Esophagus squamous epithelium (tissue), 4 donors: Measurements from ENCODE around the gene GALNT11.
"Not testable (repeated sequence)": the region's sequence is repeated elsewhere in the genome, so short reads cannot be mapped to it uniquely, and the experiment has no call there.

Experiments used
- POLR2A ChIP-seq, 4 donors: fragments of 450-650 bp; IDR thresholded peaks; one replicate each; pipeline ENCODE4 v1.6.1; 2017; ENCODE audit warnings: antibody characterized with exemption in 4 of 4, mild to moderate bottlenecking in 4 of 4, moderate library complexity in 3 of 4
- TF ChIP-seq, protein P1 (sequence below), 6 experiments: fragments of 450-650 bp in 4 of 6; fragments of 200-600 bp in 2 of 6; sonication (generic) in 2 of 6; IDR thresholded peaks; one replicate each; pipeline ENCODE4 v1.5.1; 2016 to 2019; ENCODE audit warnings: antibody characterized with exemption in 6 of 6, mild to moderate bottlenecking in 4 of 6, moderate library complexity in 4 of 6

DNA sequence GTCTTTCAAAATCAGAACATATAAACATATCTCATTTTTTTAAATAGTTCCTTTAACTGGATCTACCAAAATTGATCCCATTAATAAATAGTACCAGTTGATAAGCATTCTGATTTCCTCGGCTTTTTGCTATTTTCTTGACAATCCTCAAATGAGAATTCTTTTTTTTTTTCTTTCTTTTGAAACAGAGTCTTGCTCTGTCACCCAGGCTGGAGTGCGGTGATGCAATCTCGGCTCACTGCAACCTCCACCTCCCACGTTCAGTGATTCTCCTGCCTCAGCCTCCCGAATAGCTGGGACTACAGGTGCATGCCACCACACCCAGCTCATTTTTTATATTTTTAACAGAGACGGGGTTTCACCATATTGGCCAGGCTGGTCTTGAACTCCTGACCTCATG is 7.8 kb upstream of the GALNT11 start:
- TF ChIP-seq, protein P1, sequence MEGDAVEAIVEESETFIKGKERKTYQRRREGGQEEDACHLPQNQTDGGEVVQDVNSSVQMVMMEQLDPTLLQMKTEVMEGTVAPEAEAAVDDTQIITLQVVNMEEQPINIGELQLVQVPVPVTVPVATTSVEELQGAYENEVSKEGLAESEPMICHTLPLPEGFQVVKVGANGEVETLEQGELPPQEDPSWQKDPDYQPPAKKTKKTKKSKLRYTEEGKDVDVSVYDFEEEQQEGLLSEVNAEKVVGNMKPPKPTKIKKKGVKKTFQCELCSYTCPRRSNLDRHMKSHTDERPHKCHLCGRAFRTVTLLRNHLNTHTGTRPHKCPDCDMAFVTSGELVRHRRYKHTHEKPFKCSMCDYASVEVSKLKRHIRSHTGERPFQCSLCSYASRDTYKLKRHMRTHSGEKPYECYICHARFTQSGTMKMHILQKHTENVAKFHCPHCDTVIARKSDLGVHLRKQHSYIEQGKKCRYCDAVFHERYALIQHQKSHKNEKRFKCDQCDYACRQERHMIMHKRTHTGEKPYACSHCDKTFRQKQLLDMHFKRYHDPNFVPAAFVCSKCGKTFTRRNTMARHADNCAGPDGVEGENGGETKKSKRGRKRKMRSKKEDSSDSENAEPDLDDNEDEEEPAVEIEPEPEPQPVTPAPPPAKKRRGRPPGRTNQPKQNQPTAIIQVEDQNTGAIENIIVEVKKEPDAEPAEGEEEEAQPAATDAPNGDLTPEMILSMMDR (IDR thresholded peaks at IDR 0.05), result not testable (repeated sequence)
- not testable (repeated sequence) for TF ChIP-seq POLR2A (IDR thresholded peaks at IDR 0.05)
